HG03196 (cell line): ENCODE results near the gene HNRNPM.

ENCODE experiments used
- ATAC-seq: cut with Tn5 transposase; IDR thresholded peaks from one replicate; pipeline ENCODE4 v1.9.1; 2021; ENCODE audit not compliant: unreplicated experiment

HNRNPM gene

DNA sequence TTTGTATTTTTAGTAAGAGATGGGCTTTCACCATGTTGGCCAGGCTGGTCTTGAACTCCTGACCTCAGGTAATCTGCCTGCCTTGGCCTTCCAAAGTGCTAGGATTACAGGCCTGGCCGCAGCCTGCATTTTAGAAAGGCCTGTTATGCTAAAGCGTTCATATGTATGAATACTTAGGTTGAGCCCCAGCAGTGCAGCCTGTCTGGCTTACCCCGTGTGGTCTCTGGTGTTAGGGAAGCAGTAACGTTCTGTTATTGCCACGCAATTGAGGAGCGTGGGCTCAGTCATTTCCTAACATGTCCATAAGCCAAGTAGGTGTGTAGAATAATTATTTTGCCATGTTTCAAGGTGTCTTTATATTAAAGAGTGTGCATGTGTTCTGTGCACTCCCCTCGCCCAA lies 14.3 kb downstream of the HNRNPM start:
- ATAC-seq = no peak

DNA sequence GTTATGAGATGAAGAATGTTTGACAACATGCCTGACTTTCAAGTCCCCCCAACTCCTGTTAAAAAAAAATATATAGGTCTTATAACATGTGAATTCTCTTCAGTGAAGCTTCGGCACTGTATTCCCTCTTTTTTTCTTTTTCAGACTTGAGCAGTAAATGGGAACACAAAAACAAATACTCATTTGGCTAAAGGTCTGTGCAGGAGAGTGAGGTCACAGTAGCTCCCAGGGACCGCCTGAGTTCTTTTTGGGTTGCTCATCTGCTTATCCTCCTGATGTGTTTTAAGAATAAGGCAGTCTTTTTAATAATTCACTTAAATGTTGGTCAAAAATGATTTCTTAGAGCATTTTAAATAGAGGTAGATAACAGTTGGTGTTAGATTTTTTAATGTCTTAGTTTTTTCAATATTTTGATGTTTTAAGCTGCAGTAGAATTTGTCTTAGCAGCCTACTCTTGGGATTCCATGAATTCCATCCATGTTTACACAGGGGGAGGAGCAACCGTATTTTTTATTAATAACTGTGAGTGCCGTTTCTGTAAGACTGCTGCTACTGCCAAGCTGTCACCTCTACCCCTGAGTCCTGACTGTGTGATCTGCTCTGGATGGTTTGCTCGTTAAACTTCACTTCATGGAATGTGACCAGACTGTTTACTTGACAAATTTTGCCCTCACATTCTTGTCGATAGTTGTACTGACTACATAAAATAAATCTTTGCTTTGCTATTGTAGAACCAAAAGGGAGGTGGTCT lies 14.9 kb downstream of the HNRNPM start:
- no peak for ATAC-seq

GRCh38 chr19:8460516-8461298 lies 15.9 kb downstream of the HNRNPM start:
- ATAC-seq = no peak

- ATAC-seq = no peak
Measured at GRCh38 chr19:8461376-8461775, 16.6 kb downstream of the HNRNPM start.

DNA sequence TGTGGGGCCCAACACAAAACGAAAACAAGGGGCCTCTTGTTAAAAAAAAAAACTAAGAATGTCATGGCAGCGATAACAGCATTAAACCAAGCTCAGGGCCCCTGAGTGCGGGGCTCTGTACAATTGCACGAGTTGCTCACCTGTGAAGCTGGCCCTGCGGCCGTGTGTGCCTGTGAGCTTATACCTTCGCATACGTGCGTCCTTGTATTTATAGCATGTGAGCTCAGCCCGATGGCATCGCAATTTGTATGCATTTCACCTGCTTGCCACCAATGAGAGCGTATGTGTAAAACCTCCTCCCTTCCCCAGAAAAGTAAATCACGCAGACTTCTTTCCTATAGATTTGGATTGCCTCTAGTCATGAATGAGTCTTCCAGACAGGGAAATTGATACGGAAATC lies 17.1 kb downstream of the HNRNPM start:
- no peak for ATAC-seq

DNA sequence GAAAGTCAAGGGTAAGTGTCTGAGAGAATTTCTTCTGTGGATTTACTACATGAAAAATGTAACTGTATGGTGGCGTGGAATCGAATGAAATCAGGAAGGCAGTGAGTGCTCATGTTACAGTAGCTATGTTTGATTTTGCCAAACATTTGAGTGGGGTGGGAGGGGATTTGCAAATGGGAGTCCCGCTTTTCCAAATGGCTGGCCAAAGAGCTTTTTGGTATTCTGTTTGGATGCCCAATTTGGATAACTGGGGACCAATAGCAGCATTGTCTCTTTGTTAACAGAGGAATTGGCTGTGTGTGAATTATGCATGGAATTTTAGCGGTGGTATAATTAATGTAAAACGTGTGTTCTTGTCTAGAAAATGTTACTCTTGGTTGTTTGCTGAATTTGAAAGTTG lies 17.8 kb downstream of the HNRNPM start:
- ATAC-seq = no peak

GRCh38 chr19:8463365-8463764 lies 18.6 kb downstream of the HNRNPM start:
- ATAC-seq = no peak

DNA sequence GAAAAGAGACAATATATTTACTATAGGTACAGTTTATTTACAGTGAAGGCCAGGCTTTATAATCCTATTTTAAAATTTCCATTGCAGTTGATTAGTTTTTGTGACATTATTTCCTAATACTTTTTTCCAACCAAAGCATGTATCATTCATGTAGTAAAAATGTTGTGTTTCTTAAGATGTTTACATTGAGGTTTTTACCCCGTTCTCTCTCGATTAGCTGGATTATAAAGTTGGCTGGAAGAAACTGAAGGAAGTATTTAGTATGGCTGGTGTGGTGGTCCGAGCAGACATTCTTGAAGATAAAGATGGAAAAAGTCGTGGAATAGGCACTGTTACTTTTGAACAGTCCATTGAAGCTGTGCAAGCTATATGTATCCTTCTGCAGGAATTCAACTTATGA lies 21.2 kb downstream of the HNRNPM start:
- ATAC-seq = no peak

GRCh38 chr19:8468124-8468523 lies 23.3 kb downstream of the HNRNPM start:
- no peak for ATAC-seq

- ATAC-seq = no peak
Measured at GRCh38 chr19:8468761-8469373, 24.1 kb downstream of the HNRNPM start.

- ATAC-seq = no peak
Measured at GRCh38 chr19:8469613-8470368, 25.0 kb downstream of the HNRNPM start.

DNA sequence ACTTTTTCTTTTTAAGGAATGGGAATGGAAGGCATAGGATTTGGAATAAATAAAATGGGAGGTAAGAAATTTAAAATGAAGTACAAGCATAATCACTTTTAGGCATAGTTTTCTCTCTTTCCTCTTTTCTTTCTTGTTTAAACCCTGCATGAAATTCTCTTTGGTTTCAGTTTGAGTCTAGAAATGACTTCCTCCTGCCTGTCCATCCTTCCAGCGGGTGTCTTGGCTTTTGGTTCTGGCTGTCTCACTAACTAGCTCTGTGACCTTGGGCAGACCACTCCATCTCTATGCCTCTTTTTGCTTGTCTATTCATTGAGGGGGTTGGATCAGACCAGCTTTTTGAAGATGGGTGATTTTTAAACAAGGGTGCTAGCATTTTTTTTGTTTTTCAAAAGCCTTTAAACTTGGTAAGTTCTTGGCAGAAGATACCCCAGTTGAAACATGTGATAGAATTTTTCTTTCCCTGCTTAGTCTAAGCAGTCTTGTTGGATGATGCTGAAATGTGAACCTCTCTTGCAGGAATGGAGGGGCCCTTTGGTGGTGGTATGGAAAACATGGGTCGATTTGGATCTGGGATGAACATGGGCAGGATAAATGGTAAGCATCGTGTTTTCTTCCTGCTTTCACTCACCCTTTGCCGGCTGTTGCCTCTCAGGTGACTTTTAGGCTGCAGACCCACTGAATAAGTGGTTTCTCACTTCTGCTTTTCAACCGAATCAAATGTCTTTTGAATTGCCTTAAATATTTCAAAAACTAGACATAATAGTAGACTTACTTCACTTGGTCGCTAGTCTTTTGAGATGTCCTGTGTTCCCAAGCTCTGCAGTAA lies 29.1 kb downstream of the HNRNPM start:
- ATAC-seq = peak; percentile 53

DNA sequence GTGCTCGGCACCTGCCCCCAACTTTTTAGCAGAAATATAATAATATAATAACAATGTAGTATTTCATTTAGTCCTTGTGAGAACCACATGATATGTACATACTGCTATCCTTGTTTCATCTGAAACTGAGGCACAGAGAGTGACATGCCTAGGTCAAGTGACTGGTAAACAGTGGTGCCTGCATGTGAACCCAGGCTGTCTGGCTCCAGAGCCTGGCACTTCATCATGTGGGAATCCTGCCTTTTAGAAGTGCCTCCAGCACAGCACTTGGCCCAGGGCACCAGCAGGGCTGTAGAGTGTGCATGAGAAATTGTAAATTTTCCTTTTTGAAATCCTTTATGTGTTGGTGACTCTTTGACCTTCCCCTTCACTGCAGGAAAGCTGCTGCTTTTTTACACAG lies 30.2 kb downstream of the HNRNPM start:
- ATAC-seq = no peak

DNA sequence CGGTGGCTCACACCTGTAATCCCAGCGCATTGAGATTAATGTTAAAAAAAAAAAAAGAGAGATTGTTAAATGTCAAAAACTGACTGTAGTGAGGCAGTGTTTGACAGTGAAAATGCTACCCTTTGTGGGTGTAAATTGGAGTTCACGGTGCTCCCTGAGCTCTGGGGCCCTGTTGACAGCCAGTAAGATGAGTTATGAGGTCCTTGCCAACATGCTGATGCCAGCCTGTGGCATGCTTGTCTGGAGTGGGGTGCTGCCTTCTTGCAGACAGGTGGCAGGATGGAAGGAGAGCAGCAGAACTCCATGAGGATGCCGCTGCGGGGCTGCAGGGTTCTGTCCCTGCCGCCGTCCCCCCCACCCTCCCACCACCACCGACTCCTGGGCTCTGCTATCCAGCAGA lies 31.7 kb downstream of the HNRNPM start:
- no peak for ATAC-seq

GRCh38 chr19:8477889-8478288 lies 33.1 kb downstream of the HNRNPM start:
- no peak for ATAC-seq

DNA sequence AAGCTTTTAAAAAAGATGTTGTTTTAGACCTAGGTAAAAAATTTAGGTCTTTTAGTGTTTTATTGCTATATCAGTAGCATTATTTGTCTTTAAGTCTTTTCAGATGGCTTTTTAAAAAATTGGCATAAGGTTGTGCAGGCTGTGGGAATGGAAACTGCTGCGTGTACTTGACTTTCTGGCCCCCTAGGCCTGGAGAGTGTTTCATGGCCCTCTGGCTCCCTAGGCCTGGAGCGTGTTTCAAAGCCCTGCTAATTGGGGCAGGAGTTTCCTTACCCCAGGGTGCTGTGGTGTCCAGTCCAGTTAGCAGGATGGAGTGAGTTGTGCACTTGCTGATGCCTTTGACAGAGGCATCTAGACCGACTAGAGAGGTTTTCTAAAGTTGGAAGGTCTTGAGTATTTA lies 33.8 kb downstream of the HNRNPM start:
- no peak for ATAC-seq

- ATAC-seq = no peak
Measured at GRCh38 chr19:8481201-8481600, 36.4 kb downstream of the HNRNPM start.

- no peak for ATAC-seq
Measured at GRCh38 chr19:8481616-8482015, 36.8 kb downstream of the HNRNPM start.

GRCh38 chr19:8482696-8483095 lies 37.9 kb downstream of the HNRNPM start:
- no peak for ATAC-seq

DNA sequence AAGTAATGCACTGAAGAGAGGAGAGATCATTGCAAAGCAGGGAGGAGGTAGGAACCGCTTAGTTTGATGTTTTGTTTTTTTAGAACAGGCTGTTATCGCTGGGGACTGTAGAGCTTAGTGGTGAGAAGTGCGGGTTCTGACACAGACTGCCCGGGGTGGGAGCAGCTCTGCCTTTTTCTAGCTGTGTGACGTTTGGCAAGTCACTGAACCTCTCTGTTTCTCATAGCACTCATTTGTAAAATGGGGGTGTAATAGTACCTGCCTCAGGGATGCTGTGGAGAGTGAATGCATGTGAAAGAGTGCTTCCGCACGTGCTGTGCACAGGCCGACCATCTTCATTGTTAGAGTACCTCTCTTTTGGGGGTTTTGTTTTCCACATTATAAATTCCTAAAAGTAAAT lies 38.4 kb downstream of the HNRNPM start:
- no peak for ATAC-seq
